ENCODE measurements around the gene SCUBE2.

- no peak for TF ChIP-seq CTCF (IDR thresholded peaks at IDR 0.05)
- no peak for TF ChIP-seq POLR2A (IDR thresholded peaks at IDR 0.05)
- no peak for TF ChIP-seq POLR2AphosphoS5 (IDR thresholded peaks at IDR 0.05)
These were observed 78.0 kb downstream of the SCUBE2 start for GRCh38 chr11:9013373-9013772.

All from sigmoid colon (tissue), 4 donors.